ENCODE measurements around the gene MAPK7. TPM values are rescaled to one million over a fixed set of nuclear protein-coding genes. Genes with fewer than 3 reads are reported as not detected.

Gene MAPK7
- total and polyA plus RNA-seq, 2 donors (not counting 3 experiments of a cell fraction or from before 2014, with no cell fraction given): 16.8 to 30.7 TPM

DNA sequence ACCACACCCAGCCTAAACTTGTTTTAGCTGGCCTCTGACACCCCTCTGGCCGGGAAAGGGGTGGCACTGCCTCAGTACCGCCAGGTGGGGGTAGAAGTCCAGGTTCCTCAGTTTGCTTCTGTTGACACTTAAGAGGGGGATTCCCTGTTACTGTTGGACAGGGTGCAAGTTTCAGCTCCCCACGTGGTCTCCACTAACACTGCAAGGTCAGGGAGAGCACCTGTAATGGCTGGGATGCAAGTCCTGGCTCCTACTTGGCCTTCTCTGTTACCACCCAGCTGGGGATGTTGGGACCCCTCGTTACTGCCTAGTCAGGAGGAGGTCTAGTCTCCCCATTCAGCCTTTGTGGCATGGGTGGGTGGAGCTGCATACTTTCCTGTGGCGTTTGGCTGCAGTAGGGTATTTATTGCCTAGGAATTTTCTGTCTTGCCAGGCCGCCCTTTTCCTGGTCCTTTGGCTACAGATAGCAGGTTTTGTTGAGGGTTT lies 19.3 kb downstream of the MAPK7 start:
- Histone ChIP-seq H3K27me3 (ENCODE audit: control insufficient read depth in 2 of 2, insufficient read depth in 2 of 2, low read length in 2 of 2) (peaks cover under 1 to 8% of the 10 kb centered on the region in 2 experiments), H3K4me1 (ENCODE audit: control insufficient read depth, extremely low read depth, insufficient read depth, low read length) (peaks cover 10% of the 10 kb centered on the region), H3K9me3 (replicated peaks; ENCODE audit: control insufficient read depth, insufficient read depth, low read length) (no peaks in the 10 kb centered on the region), H3K9ac (replicated peaks; ENCODE audit: extremely low read depth, insufficient read depth, low read length) (no peak overlapping the region), H3K79me2 (ENCODE audit: control insufficient read depth, insufficient read depth, low read length) (no peaks in the 10 kb centered on the region), H3K36me3 (ENCODE audit: control insufficient read depth in 2 of 2, extremely low read depth in 1 of 2, insufficient read depth in 2 of 2, low read length in 2 of 2) (no peaks in the 10 kb centered on the region), H3K4me2 (ENCODE audit: insufficient read depth, low read length) (no peak overlapping the region), H3K4me3 (replicated peaks in 1 of 3; ENCODE audit: insufficient read depth in 1 of 3, low read depth in 1 of 3, low read length in 3 of 3) (no peak overlapping the region), H2AFZ (ENCODE audit: low read depth, low read length) (no peak overlapping the region), H4K20me1 (replicated peaks; ENCODE audit: control insufficient read depth, extremely low read depth, insufficient read depth, low read length) (no peaks in the 10 kb centered on the region), H3K27ac (ENCODE audit: insufficient read depth, low read depth, low read length) (no peak overlapping the region), H3K9me1 (replicated peaks; ENCODE audit: control insufficient read depth, extremely low read depth, insufficient read depth, low read length) (no peaks in the 10 kb centered on the region)
- BruUV-seq (replicated peaks): no TSS peak
- ChIA-PET POLR2A (interaction anchor here (0.7 kb wide), 1 partner anchor 1124 kb away, joined by 3 read pairs; no protein-coding TSS in a partner anchor), CTCF (interaction anchor here (1.4 to 1.9 kb wide), 2 partner anchors 49 to 365 kb away, joined by 5 read pairs; no protein-coding TSS in a partner anchor)
- TF ChIP-seq MYC (IDR thresholded peaks at IDR 0.05; ENCODE audit: low read depth, low read length) (no peak), EZH2 (IDR thresholded peaks at IDR 0.05; ENCODE audit: borderline replicate concordance, low read depth, low read length, severe bottlenecking) (no peak), JUN (IDR thresholded peaks at IDR 0.05; ENCODE audit: borderline replicate concordance, insufficient read depth, insufficient read length, low read depth) (no peak), GATA2 (IDR thresholded peaks at IDR 0.05; ENCODE audit: insufficient read depth, insufficient read length, low read depth, low read length) (no peak), POLR2AphosphoS5 (IDR thresholded peaks at IDR 0.05; ENCODE audit: insufficient read depth, low read depth, low read length) (no peak), POLR2A (IDR thresholded peaks at IDR 0.05; ENCODE audit: low read depth, low read length) (no peak), FOS (IDR thresholded peaks at IDR 0.05; ENCODE audit: borderline replicate concordance, insufficient read depth, low read length) (no peak)
- TF ChIP-seq, protein P1, sequence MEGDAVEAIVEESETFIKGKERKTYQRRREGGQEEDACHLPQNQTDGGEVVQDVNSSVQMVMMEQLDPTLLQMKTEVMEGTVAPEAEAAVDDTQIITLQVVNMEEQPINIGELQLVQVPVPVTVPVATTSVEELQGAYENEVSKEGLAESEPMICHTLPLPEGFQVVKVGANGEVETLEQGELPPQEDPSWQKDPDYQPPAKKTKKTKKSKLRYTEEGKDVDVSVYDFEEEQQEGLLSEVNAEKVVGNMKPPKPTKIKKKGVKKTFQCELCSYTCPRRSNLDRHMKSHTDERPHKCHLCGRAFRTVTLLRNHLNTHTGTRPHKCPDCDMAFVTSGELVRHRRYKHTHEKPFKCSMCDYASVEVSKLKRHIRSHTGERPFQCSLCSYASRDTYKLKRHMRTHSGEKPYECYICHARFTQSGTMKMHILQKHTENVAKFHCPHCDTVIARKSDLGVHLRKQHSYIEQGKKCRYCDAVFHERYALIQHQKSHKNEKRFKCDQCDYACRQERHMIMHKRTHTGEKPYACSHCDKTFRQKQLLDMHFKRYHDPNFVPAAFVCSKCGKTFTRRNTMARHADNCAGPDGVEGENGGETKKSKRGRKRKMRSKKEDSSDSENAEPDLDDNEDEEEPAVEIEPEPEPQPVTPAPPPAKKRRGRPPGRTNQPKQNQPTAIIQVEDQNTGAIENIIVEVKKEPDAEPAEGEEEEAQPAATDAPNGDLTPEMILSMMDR (IDR thresholded peaks at IDR 0.05; ENCODE audit: extremely low read depth in 1 of 2, insufficient read depth in 1 of 2, low read depth in 1 of 2, low read length in 2 of 2): no peak
- TF ChIP-seq, protein P2, sequence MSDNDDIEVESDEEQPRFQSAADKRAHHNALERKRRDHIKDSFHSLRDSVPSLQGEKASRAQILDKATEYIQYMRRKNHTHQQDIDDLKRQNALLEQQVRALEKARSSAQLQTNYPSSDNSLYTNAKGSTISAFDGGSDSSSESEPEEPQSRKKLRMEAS (IDR thresholded peaks at IDR 0.05; ENCODE audit: insufficient read depth, insufficient read length): no peak
- DNase-seq (ENCODE audit: low read depth, low spot score) (no peak), FAIRE-seq (no peak)
- dilution Hi-C loops (cut with MboI; ENCODE audit: extremely low pct_ligation_motif_present, low sequenced_read_pairs) (no loop called here), intact Hi-C loops (cut with micrococcal nuclease) (no loop called here)

Data from endothelial cell of umbilical vein (primary cell).